Dermis blood vessel endothelial cell (primary cell): ENCODE data around the gene LITAFD. TPM values are rescaled to one million over a fixed set of nuclear protein-coding genes. Genes with fewer than 3 reads are reported as not detected.
A peak's percentile ranks its signal among the peaks of the same experiment; 100 is the strongest.
"Not testable (repeated sequence)": the region's sequence is repeated elsewhere in the genome, so short reads cannot be mapped to it uniquely, and the experiment has no call there.

Experiments used
- DNase-seq: peaks from one replicate; pipeline ENCODE4 v3.0.0; 2010
- total RNA-seq: library from RNA; depleted of rRNA; stranded (reverse); fragments of >200 nt; gene quantifications from 2 replicates; pipeline ENCODE4 v1.2.3, GENCODE V29; 2014

LITAFD gene
- total RNA-seq: not detected in 2 replicates

DNA sequence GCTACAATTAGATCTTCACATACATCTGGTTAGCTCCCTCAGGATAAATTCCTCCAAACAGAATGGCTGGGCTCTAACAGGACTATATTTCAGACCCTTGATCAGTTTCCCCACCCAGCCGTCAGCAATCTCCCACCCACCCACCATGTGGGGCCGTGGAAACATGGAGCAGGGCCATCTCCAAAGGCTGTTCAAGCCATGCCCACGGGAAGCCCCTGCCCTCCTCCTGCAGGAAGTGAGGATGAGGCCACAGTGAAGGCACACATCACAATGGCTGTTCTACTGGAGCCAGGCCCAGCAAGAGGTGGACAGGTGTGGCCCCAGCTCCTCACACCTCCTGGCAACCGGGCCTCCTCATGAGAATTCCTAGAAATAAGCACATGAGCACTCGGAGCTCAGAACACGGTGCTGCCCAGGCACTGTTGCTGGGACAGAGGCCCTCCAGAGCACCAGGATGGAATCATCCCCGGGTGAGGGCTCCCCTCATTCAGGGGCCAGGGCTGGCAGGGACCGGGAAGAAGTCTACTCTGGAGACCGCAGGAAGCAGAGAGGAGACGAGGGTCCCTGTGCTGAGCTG lies at the start of gene LITAFD:
Gene LITAFD, plus strand, starts transcription at position 311 of the 577 bp plus-strand sequence. CDS start 2,005 bp downstream, outside the sequence.
- DNase-seq: no peak

DNA sequence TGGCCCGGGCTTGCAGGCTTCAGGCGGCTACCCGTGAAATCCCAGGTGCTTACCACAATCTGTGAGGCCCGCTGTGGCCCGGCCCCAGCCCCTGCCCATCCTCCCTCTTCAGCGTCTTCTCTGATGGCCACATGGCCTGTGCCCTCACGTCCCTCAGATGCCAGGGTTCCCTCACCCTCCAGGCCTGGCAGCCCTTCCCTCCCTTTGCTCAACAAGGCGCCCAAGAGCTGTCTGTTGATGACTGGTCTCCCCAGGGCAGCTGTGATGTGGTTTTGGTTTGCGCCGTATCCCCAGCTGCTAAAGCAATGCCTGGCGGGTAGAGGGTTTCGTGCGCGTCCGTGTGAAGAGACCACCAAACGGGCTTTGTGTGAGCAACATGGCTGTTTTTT lies 49.4 kb upstream of the LITAFD start:
- no peak for DNase-seq

DNA sequence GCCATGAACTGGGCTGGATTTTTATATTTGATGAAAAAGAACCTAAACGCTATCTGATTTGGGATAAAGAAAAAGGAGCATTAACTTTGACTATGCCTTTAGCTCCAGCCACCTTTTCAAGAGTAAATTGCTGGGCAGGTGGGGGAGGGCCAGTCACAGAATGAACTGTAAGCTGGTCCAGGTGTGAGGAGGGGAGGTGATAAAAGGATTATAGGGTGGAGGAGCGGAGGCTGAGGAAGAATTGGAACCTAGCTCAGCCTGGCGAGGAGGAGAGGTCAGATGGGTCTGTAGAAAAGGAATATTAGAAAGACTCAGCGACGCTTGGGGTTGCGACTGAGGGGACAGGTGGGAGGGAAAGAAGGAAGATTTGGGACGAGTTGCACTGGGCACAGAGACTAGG lies 45.4 kb upstream of the LITAFD start:
- not testable (repeated sequence) for DNase-seq

DNA sequence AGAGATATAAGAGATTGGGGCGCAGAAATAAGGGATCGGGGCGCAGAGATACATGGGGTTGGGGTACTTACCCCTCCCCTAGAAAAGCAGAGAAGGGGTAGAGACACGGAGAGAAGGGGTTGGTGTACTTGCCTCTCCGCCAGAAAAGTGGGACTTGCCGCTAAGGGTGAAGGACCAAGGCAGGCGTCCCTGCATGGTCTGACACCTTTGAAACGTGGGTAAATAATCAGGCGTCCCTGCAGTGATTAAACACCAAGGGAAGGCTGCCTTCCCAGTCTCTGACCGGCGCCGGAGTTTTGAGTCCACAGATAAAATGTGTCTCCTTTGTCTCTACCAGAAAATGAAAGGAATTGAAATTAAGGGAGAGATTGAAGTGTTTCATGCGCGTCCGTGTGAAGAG lies 44.6 kb upstream of the LITAFD start:
- not testable (repeated sequence) for DNase-seq

DNA sequence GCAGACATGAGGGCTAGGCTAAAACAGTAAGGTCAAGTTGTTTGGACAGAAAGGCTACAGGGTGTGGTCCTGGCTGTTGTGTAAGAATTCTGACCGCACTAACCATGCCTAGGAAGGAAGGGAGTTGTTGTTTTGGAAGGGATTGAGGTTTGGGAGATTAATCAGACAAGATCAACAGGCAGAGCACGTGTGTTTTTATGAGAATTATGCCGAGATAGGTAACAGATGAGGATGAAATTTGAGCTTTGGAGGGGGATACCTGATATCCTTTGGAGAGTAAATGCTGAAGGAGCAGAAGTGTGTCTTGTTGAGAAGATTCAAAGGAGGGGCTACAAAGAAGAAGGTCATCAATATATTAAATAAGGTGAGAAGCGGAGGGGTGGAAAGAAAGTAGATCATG lies 40.1 kb upstream of the LITAFD start:
- DNase-seq: not testable (repeated sequence)

DNA sequence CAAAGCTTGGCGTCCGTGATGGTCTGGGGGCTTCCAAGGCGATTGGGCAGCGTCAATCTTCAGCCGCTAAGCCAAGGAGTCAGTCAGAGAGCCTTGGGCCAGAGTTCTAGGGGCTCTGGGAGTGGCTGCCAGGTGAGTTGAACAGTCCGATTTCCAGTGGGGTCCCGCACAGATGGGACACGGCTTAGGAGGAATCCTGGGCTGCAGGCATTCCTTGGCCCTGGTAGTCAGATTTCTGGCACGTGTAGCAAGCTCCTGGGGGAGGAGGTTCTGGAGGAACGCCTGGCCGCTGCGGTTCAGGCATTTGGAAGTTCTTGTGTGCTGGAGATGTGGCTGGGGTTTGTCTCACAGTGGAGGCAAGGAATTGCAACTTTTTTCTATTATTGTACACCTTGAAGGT lies 38.9 kb upstream of the LITAFD start:
- DNase-seq: not testable (repeated sequence)

DNA sequence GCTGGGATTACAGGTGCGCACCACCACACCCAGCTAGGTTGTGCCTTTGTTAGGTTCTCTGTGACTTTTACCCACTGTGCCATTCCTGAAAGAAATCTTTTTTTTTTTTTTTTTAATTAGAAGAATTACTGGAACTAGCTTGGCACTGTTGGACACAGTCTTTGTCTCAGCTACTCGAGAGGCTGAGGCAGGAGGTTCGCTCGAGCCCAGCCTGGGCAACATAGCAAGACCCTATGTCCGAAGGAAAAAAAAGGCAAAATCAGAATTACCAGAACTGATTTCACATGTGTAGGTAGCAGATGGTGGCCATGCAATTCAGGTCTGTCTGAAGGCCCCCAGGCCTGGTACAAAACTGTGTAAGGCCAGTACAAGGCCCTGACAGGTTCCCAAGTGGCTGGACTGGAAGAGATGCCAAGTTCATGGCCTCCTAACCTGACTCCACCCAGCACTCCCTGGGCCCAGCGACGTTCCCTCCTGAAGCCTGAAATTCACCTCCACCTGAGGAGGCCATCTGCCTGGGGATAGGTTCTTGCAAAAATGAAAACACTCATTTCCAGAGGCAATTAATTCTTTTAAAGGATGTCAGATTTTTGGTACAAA lies 36.4 kb upstream of the LITAFD start:
- no peak for DNase-seq

DNA sequence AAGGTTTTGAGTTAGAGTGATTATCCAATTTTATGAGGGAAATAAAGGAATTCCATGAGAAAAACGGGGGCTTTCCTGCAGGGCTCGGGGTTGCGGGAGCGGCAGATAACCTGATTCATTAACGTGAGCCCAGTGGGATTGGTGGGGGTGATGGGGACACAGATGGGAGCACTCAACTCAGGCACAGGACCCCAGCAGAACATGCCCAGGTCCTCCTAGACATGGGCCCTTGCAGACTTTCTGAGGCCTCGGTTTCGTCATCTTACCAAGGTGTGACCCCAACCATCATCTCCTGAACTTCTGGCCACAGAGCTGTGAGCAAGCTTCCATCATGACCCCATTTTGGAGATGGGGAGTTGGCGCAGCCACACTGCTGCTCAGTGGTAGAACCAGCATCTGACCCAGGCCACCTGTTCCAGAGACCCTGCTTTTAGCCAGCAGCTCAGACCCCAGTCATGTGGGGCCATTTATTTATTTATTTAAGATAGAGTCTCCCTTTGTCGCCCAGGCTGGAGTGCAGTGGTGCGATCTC lies 35.7 kb upstream of the LITAFD start:
- DNase-seq: no peak

DNA sequence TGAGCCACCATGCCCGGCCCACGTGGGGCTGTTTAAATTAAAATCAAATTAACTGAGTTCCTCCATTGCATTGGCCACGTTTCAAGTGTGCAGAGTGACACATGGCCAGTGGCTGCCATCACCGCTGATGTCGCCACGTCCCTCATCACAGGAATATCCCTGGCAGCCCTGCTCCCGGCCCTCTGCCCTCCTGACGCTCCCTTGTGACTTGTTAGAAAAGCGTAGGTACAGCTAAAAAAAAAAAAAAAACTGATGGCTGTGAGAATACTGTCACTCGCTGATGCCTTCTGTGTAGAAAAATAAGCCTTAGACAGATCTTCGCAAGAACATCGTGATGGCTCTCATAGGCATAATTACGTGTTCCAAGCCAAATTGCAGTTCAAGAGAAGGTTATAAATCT lies 35.0 kb upstream of the LITAFD start:
- no peak for DNase-seq

DNA sequence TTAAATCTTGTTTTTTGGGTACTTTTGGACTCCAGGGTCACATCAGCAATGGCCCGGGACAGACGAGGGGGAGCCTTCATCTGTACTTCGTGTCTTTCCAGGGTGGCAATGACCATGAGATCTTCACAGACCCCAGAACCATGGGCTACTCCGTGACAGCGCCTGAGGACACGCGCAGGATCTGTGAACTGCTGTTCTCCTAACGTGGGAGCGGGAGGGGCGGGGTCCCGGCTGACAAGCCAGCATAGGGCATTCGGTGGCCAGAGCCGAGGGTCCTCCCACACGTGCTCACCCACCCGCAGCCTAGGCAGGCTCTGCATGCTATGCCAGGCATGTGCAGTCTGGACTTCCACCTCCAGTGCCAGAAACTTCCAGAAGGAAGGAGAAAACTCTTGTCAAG lies 34.5 kb upstream of the LITAFD start:
- DNase-seq: no peak

DNA sequence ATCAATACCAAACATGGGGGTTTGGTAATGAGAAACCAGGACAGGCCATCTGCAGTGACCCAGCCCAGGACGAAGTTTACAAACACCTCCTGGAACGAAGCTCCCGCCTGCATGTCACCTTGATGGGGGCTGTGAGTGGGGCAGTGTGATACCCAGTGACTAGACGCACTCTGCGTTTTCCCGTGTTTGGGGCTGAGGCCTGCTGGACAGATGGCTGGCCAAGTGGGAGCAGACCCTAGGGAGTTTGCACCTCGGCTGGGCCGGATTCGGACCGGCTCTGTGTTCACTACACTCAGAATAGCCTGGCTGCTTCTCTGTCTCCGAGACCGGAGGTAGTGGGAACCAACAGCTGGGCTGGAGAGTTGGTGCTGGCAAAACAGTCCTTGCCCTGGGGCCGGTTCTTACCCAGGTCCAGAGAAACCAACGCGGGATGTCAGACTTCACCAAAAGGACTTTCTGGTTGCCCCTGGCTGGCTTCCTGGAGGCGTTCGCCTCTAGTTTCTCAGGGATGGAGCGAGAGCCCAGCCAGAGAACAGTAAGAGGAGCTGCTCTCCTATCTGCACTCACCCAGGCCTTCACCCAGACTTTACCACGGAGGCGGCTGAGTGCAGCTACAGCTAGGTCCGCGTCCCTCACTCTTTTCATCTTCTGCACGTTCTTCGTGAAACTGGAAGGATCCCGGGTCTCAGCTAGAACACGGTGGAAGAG lies 33.8 kb upstream of the LITAFD start:
- DNase-seq: no peak

DNA sequence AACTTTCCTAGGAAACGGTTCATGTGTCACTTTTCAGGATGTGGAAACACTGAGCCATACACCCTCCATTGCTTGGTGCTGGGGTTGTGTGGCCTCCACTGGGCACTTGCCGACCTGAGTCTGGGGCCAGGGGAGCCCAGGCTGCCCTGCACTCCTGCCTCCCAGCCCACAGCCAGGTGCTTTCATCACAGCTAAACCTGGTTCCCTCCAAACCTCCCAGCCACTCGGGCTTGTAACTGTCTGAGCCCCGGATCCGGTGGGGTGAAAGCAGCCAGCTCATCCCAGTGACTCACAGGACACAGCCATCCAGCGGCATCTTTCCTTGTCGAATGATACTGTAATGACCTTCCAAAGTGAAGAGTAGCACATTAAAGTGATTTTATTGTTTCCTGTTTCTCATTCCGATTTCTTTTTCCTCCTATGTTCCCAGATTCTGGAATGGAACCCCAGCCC lies 33.2 kb upstream of the LITAFD start:
- peak; percentile 35 for DNase-seq

DNA sequence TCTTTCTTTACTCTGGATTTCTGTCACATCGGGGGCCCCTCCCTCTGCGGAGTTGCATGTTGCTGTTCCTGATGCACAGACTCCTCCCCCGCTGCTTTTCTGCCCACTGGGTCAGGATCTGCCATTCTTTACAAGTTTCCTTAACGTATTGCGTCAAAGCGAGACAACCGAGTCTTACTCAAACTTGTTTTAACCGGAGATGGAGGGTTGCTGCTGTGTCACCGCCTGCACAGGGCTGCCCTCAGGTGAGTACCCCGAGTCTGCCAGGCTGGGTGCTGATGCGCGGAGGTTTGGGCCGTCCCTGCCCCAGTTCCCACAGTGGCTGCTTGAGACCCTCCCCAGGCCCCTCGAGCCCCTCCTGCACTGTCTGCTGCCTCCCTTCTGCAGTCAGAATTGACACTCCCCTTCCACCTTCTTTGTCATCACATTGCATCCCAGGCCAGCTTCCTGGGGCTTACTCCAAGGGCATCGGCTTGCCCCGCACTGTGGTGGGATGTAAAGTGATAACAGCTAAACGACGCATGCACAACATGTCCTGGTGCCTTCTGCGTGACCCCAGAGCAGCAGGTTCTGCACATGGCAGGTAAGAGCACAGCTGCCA lies 32.6 kb upstream of the LITAFD start:
- no peak for DNase-seq

DNA sequence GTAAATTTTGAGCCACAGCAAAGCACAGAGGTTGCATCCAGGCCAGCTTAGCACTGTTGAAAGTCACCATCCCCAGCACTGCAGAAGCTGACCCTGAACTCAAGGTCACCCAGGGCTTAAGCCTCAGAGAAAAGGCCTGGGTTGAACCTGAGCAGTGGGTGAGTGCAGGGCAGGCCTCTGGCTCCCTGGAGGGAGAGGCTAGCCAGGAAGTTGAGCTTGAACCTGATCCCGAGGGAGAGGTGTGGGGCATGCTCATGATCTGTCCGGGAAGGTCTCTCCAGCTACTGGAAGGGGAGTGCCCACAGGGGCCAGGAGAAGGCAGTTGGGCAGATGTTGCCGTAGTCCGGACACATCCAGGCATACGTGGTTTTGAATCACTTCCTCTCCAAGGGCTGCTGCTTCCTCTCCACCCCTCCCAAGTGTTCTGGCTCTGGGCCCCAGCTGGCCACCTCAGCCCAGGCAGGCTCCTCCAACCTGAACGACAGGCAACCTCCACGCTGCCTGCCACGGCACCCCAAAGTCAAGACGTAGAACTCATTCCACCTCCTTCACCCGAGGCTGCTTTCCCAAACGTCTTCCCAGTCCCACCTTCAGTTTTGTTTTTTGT lies 31.8 kb upstream of the LITAFD start:
- DNase-seq: peak; percentile 96

DNA sequence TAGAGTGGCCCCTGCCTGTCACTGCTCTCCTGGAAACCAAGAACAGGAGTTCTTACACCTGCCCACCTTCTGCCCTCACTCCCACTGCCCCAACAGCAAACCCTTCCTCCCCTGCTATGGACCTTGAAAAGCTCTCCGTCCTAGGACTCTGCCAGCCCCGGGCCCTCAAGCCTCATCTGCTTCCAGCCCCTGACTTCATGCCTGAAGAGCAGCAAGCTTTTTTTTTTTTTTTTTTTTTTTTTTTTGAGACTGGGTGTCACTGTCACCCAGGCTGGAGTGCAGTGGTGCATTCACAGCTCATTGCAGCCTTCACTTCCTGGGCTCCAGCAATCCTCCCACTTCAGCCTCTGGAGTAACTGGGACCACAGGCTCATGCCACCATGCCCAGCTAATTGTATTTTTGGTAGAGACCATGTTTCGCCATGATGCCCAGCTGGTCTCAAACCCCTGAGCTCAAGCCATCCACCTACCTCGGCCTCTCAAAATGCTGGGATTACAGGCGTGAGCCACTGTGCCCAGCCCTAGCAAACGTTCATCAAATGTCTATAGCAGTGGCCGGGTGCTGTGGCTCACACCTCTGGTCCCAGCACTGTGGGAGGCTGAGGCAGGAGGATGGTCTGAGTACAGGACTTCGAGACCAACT lies 30.3 kb upstream of the LITAFD start:
- no peak for DNase-seq

DNA sequence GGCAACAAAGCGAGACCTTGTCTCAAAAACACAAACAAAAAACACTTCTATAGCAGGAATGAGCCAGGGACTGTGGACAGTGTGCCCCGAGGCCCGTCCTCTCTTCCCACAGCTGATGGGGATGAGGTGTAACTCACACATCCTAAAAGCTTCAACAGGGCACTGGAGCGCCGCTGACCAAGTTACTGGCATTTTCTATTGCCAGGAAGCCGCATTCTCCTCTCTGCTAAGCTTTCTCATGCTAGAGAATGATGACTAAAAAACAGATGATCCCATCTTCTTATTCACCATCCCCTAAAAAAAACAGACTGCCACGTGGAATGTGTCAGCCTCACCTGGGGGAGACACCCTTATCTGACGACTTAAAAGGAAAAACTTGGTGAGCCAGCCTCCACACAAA lies 29.6 kb upstream of the LITAFD start:
- DNase-seq: no peak

DNA sequence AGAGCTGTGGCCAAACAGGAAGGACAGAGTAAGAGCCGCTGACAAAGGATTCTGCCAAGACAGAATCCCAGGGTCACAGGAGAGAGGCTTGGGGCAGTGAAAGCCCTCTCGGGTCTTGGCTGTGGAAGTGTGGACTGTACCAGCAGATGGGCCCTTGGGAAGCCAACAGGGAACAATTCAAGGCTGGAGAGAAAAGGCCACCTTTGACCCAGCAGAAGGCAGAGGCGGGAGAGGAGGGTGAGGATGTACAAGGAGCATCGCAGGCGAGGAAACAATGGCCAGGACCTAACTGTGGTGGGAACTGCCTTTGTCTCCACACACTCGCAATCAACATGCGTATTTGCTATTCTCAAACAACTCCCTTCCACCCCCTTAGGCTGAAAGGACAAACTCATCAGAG lies 29.0 kb upstream of the LITAFD start:
- DNase-seq: peak; percentile 37

DNA sequence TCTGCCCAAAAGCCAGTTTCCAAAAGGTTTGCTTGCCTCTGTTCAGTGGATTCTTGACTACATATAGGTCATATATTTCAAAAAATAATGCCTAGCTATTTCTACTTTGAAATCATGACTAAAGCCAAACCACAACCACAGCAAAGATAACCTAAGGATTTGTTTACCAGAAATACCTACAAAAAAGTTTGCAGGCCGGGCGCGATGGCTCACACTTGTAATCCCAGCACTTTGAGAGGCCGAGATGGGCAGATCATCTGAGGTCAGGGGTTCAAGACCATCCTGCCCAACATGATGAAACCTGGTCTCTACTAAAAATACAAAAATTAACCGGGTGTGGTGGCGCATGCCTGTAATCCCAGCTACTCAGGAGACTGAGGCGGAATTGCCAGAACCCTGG lies 28.5 kb upstream of the LITAFD start:
- no peak for DNase-seq

DNA sequence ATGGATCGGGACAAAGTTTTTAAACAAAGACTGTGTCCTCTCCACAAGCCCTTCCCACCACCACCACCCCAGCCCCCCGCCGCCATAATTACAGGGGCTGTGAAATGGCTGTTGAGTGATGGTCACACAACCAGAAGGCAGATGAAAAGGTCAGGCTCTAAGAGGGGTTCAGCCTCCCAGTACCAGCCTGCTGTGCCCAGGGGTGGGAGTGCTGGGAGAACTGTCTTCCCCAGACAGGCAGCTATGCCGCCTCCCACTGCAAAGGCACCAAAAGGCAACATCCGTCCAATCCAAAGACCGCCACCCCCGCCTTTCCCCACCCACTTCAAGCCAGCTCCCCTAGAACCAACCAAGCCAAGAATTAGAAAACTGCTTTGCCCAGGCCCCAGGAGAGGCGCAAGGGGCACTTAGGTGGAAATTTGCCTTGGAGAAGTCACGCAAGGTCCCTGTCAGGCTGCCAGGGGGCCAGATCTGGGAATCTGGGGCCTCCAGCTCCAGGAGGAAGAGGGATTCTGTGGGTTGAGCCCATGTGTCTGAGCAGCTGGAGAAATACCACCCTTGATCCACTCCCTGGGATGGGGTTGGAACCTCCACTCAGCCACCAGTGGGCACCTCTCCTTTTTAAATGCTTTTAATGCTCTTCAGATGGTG lies 27.7 kb upstream of the LITAFD start:
- no peak for DNase-seq

DNA sequence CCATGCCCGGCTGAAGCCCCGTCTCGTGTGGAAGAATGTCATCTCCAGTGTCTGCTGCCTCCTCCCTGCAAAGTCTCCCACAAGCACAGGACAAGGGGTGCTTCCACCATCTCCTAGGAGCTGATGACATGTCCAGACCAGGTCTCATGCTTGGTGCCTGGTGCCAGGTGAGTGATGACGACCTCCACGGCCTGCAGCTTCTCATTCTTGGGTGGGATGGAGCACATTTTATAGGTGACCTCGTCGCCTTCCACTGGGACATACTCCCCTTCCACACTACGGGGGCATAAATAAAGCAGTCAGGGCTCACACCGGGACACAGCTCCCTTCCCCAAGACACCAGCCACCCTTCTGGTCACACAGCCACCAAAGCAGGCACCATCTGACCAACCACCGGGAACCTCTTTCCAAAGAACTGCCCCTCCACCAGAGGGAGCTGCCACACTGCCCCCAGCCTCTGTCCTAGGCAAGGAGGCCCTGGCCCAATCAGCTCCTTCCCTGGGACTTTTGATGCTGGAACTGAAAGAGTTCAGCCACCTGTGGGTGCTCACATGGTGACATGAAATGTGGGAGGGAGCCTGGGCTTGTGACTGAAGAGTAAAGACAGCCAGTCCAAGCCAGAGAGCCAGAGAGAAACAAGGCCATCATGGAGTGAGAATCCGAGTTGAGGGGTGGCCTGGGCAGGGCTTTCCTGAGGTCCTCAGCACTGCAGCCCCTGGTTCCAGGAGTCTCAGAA lies 26.9 kb upstream of the LITAFD start:
- no peak for DNase-seq

DNA sequence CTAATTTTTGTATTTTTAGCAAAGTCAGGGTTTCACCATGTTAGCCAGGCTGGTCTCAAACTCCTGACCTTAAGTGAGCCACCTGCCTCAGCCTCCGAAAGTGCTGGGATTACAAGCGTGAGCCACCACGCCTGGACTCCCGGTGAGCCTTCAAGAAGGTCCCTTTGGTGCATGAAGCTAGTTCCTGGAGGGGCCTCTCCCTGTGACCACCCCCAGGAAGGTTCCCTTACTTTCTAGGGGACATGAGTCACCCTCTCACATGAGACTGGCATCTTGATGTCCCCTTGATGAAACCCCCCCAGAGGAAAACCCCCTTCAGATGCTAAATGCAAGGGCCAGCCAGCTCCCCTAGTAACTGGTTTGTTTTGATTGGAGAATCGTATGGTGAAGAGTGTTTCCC lies 26.2 kb upstream of the LITAFD start:
- no peak for DNase-seq
